ENCODE data around the gene HMCES. TPM values are rescaled to one million over a fixed set of nuclear protein-coding genes. Genes with fewer than 3 reads are reported as not detected.

The HMCES gene
- total RNA-seq, 2 donors from 2014 or later, result 32.7 to 38.9 TPM

DNA sequence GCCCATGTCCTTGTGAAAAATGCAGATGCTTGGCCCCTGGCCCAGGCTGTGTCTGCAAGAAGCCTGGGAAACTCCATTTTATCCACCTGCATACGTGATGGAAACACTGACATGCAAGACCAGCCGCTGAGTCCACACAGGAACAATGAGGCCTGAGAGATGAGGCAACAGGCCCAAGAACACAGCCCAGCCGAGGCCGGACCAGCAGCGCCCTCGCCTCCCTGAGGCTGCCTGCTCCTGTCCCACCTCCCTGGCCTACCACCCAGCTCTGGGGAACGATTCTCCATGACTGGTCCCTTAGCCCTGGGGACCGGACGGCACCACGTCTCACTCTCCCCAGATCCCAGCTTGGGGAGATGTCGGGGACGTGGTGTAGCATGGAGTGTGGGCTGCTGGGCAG lies 47.5 kb downstream of the HMCES start:
- Histone ChIP-seq H3K4me3 (no peak overlapping the region), H3K9me3 (no peaks in the 10 kb centered on the region), H3K4me1 (no peaks in the 10 kb centered on the region), H3K36me3 (no peaks in the 10 kb centered on the region), H3K27me3 (no peaks in the 10 kb centered on the region), H3K27ac (no peak overlapping the region)
- TF ChIP-seq, protein P1, sequence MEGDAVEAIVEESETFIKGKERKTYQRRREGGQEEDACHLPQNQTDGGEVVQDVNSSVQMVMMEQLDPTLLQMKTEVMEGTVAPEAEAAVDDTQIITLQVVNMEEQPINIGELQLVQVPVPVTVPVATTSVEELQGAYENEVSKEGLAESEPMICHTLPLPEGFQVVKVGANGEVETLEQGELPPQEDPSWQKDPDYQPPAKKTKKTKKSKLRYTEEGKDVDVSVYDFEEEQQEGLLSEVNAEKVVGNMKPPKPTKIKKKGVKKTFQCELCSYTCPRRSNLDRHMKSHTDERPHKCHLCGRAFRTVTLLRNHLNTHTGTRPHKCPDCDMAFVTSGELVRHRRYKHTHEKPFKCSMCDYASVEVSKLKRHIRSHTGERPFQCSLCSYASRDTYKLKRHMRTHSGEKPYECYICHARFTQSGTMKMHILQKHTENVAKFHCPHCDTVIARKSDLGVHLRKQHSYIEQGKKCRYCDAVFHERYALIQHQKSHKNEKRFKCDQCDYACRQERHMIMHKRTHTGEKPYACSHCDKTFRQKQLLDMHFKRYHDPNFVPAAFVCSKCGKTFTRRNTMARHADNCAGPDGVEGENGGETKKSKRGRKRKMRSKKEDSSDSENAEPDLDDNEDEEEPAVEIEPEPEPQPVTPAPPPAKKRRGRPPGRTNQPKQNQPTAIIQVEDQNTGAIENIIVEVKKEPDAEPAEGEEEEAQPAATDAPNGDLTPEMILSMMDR (IDR thresholded peaks at IDR 0.05), result no peak
- no peak for DNase-seq (ENCODE audit: low spot score)

- DNase-seq (ENCODE audit: low spot score), result no peak
- H3K4me1 ChIP-seq, result no peaks in the 10 kb centered on the region
- TF ChIP-seq, protein P1 (IDR thresholded peaks at IDR 0.05), result no peak
- H3K9me3 ChIP-seq, result no peaks in the 10 kb centered on the region
- no peaks in the 10 kb centered on the region for H3K36me3 ChIP-seq
- no peak overlapping the region for H3K4me3 ChIP-seq
- H3K27me3 ChIP-seq, result no peaks in the 10 kb centered on the region
- H3K27ac ChIP-seq, result no peak overlapping the region
Observed at GRCh38 chr3:129326595-129326994, 47.9 kb downstream of the HMCES start.

- Histone ChIP-seq H3K4me1 (no peaks in the 10 kb centered on the region), H3K27me3 (no peaks in the 10 kb centered on the region), H3K9me3 (no peaks in the 10 kb centered on the region), H3K4me3 (no peak overlapping the region), H3K36me3 (no peaks in the 10 kb centered on the region), H3K27ac (no peak overlapping the region)
- TF ChIP-seq, protein P1 (IDR thresholded peaks at IDR 0.05), result no peak
- DNase-seq (ENCODE audit: low spot score), result no peak
Observed at GRCh38 chr3:129327510-129327909, 48.8 kb downstream of the HMCES start.

DNA sequence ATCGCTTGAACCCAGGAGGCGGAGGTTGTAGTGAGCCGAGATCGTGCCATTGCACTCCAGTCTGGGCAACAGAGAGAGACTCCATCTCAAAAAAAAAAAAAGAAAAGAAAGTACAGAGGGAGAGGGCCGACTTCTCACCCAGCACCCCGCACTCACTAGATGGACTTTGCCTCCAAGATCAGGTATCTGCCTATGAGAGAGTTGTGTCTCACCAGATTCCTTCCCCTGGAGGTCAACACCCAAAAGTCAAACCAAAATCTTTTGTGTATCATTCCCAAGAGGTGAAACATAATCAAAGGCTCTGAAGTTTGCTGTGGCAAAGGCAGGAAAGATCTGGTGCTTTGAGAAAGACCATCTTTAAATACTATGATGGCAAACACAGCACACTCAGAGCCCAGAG lies 51.2 kb downstream of the HMCES start:
- Histone ChIP-seq H3K27me3 (no peaks in the 10 kb centered on the region), H3K4me3 (no peak overlapping the region), H3K4me1 (no peaks in the 10 kb centered on the region), H3K36me3 (no peaks in the 10 kb centered on the region), H3K9me3 (no peaks in the 10 kb centered on the region), H3K27ac (no peak overlapping the region)
- TF ChIP-seq, protein P1 (IDR thresholded peaks at IDR 0.05), result no peak
- no peak for DNase-seq (ENCODE audit: low spot score)

GRCh38 chr3:129330409-129330808 lies 51.7 kb downstream of the HMCES start:
- H3K27ac ChIP-seq, result no peak overlapping the region
- TF ChIP-seq, protein P1 (IDR thresholded peaks at IDR 0.05), result no peak
- no peaks in the 10 kb centered on the region for H3K4me1 ChIP-seq
- H3K27me3 ChIP-seq, result no peaks in the 10 kb centered on the region
- H3K4me3 ChIP-seq, result no peak overlapping the region
- no peaks in the 10 kb centered on the region for H3K36me3 ChIP-seq
- DNase-seq (ENCODE audit: low spot score), result no peak
- H3K9me3 ChIP-seq, result no peaks in the 10 kb centered on the region

DNA sequence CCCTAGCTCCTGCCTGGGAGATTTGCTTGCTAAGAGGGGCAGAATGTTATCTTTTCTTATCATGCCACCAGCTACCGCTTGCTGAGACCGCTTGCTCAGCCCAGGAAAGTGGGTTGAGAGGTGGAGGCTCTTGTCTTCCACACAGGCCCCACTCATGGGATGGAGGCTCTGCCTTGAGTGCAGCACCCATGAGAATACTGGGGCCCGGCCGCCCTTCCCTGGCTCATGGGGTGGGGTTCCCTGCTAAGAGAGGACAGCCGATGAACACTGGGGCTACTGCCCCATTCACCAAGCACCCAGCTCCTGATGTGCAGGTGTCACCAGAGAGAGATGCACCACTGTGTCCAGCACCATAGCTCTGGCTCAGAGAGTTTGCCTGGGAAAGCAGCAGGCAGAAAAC lies 55.2 kb downstream of the HMCES start:
- H3K27ac ChIP-seq, result no peak overlapping the region
- no peaks in the 10 kb centered on the region for H3K27me3 ChIP-seq
- no peaks in the 10 kb centered on the region for H3K4me1 ChIP-seq
- H3K36me3 ChIP-seq, result no peaks in the 10 kb centered on the region
- TF ChIP-seq, protein P1 (IDR thresholded peaks at IDR 0.05), result no peak
- H3K9me3 ChIP-seq, result no peaks in the 10 kb centered on the region
- no peak for DNase-seq (ENCODE audit: low spot score)
- no peak overlapping the region for H3K4me3 ChIP-seq
